ENCODE results near the gene NLRP1. TPM values are rescaled to one million over a fixed set of nuclear protein-coding genes. Genes with fewer than 3 reads are reported as not detected.

Gene NLRP1
- total and polyA plus RNA-seq, 2 of the 13 experiments (the other 11 are each of a cell fraction or from before 2014, with no cell fraction given): 3.4 to 3.7 TPM

- peak; percentile 46; the same call in 1 of the 2 replicates for TF ChIP-seq ARID5B (CRISPR knock-in tag; IDR thresholded peaks at IDR 0.05)
- TF ChIP-seq SP4 (CRISPR knock-in tag; IDR thresholded peaks at IDR 0.05): peak; percentile 93
- no peak; the same call in 1 of the 2 replicates for TF ChIP-seq ZNF329 (CRISPR knock-in tag; IDR thresholded peaks at IDR 0.05; ENCODE audit: low read depth)
- peak; percentile 62 for TF ChIP-seq ZFX (CRISPR knock-in tag; IDR thresholded peaks at IDR 0.05; ENCODE audit: low read depth)
- no peak for TF ChIP-seq ZNF362 (CRISPR knock-in tag; IDR thresholded peaks at IDR 0.05; ENCODE audit: borderline replicate concordance)
- peak; percentile 72; the same call in 1 of the 2 replicates for TF ChIP-seq ZNF543 (CRISPR knock-in tag; IDR thresholded peaks at IDR 0.05)
- TF ChIP-seq IKZF1 (IDR thresholded peaks at IDR 0.05): no peak
- TF ChIP-seq ZNF574 (CRISPR knock-in tag; IDR thresholded peaks at IDR 0.05): 0 out of 2 replicates have a peak, but pooled peaks have one; percentile 32
- no peak for TF ChIP-seq ZC3H4 (CRISPR knock-in tag; IDR thresholded peaks at IDR 0.05; ENCODE audit: borderline replicate concordance)
- TF ChIP-seq KAT7 (CRISPR knock-in tag; IDR thresholded peaks at IDR 0.05; ENCODE audit: borderline replicate concordance): peak; percentile 60; the same call in 1 of the 2 replicates
- no peak for TF ChIP-seq ZNF746 (CRISPR knock-in tag; IDR thresholded peaks at IDR 0.05)
- TF ChIP-seq ZFP91 (CRISPR knock-in tag; IDR thresholded peaks at IDR 0.05; ENCODE audit: borderline replicate concordance): 0 out of 2 replicates have a peak, but pooled peaks have one; percentile 57
- no peak for TF ChIP-seq RXRB (CRISPR knock-in tag; IDR thresholded peaks at IDR 0.05; ENCODE audit: borderline replicate concordance)
- TF ChIP-seq ZNF260 (CRISPR knock-in tag; IDR thresholded peaks at IDR 0.05; ENCODE audit: borderline replicate concordance, low read depth): no peak
- no peak for TF ChIP-seq ZNF121 (CRISPR knock-in tag; IDR thresholded peaks at IDR 0.05)
- no peak for TF ChIP-seq ZSCAN12 (CRISPR knock-in tag; IDR thresholded peaks at IDR 0.05)
- TF ChIP-seq ZBTB33 (CRISPR knock-in tag; IDR thresholded peaks at IDR 0.05): no peak
Measured at GRCh38 chr17:5500589-5501391, 83.5 kb downstream of the NLRP1 start (continued).

Measured in HepG2 (cell line).